NCI-H446 treated with DMSO at 0.1 percent for 48 hours (cell line): ENCODE measurements around the gene NCBP3.
A peak's percentile ranks its signal among the peaks of the same experiment; 100 is the strongest.

Experiments
- DNase-seq: peaks from one replicate; lab custom pipeline; 2025; lab: John Stamatoyannopoulos, UW

NCBP3 gene, protein sequence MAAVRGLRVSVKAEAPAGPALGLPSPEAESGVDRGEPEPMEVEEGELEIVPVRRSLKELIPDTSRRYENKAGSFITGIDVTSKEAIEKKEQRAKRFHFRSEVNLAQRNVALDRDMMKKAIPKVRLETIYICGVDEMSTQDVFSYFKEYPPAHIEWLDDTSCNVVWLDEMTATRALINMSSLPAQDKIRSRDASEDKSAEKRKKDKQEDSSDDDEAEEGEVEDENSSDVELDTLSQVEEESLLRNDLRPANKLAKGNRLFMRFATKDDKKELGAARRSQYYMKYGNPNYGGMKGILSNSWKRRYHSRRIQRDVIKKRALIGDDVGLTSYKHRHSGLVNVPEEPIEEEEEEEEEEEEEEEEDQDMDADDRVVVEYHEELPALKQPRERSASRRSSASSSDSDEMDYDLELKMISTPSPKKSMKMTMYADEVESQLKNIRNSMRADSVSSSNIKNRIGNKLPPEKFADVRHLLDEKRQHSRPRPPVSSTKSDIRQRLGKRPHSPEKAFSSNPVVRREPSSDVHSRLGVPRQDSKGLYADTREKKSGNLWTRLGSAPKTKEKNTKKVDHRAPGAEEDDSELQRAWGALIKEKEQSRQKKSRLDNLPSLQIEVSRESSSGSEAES

GRCh38 chr17:3845621-3846436, at the start of gene NCBP3:
NCBP3 (minus strand) TSS chr17:3846246; CDS start chr17:3846223, 23 bp downstream.
- DNase-seq, result peak; percentile 73

- no peak for DNase-seq
Observed at GRCh38 chr17:3895354-3895753, 49.3 kb upstream of the NCBP3 start.

- no peak for DNase-seq
Observed at GRCh38 chr17:3894911-3895343, 48.9 kb upstream of the NCBP3 start.

DNA sequence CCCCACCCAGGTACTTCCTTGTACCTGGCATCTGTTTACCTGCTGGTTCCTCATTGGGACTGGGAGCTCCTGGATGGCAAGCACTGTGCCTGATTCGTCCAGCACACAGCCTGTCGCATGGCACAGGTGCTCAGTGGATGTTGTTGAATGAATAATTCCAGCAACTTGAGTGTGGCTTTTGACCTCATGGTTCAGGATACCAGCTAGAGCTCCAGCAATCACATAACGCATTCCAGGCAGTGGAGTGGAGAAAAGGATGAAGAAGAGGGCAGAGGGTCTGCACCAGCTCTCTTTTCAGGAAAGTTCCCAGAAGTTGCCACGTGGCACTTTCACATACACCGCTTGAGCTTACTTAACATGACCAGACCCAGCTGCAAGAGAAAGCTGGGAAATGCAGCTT, 48.1 kb upstream of the NCBP3 start:
- DNase-seq, result no peak

GRCh38 chr17:3893720-3894116, 47.7 kb upstream of the NCBP3 start:
- no peak for DNase-seq

DNA sequence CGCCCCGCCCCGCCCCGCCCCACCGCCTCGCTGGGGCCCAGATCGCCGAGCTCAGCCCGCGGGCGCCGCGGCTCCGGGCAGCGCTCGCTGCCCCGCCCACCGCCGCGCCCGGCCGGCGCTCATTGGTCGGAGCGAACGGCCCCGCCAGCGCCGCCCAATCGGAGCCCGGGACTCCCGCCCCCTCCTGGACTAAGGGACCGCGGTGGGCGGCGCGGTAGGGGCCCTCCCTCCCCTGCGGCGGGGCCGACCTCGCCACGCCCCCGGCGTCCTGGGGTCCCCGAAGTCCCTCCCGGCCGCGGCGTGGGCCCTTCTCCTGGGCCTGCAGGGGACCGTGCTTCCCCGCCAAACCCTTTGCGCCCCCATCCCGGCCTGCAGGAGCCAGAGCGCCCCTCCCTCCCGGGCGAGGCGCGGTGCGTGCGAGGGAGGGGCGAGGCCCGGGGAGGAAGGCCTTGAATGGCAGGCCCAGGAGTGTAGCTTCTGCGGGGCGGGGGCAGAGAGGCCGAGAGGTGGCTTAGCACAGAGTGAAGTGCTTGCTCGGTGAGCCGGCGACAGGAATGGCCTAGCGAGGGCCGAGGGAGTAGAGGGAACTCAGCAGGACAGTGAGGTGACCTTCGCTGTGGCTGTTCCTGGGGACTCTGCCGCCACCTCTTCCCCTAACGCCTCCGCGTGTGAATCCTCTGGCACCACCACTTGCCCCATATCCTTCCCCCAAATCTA, 47.1 kb upstream of the NCBP3 start, which contains the start of gene CAMKK1:
Gene CAMKK1 (minus strand): TSS at position 51 of the 717 bp plus-strand sequence. CDS start 7,366 bp downstream, outside the sequence.
- peak; percentile 68 for DNase-seq

GRCh38 chr17:3892095-3892998, 46.3 kb upstream of the NCBP3 start:
- no peak for DNase-seq

GRCh38 chr17:3891626-3892094, 45.6 kb upstream of the NCBP3 start:
- no peak for DNase-seq

- no peak for DNase-seq
Observed at GRCh38 chr17:3890878-3891219, 44.8 kb upstream of the NCBP3 start.

- DNase-seq, result peak; percentile 53
Observed at GRCh38 chr17:3890082-3890877, 44.2 kb upstream of the NCBP3 start.

- no peak for DNase-seq
Observed at GRCh38 chr17:3889325-3890012, 43.4 kb upstream of the NCBP3 start.

DNA sequence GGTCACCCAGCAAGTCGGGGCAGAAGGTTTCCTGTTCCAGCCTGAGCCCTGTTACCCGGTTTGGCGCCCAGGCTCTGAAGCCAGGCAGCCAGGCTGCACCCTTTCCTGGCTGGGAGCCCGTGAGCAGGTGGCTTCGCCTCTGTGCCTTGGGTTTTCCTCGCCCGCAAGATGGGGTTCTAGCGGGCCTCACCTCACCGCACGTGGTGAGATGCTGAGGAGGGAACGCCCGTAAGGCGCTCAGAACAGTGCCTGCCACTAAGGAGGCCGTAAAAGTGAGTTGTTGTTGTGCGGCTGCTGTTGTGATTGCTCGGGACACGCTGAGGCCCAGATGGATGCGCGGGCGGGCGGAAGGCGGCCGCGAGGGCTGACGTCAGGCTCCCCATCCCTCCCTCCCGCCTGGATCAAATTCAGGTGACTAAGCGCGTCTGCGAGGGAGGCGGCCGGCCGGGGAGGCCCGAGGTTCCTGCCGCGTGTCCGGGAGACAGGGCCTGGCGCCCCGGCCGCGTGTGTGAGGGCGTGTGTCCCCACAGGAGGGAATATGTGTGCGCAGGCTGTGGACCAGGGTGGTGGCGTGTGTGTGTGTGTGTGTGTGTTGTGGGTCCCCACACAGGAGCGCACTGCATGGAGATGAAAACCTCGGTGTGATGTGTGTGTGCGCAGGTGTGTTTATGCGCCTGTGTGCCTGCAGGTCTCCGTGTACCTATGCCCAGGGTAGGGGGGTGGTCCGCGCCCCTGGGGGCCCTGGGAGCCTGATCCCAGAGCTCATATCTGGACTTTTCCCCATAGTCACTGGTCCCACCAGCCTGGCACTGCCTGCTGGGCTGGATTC, 42.5 kb upstream of the NCBP3 start:
- peak; percentile 84 for DNase-seq

DNA sequence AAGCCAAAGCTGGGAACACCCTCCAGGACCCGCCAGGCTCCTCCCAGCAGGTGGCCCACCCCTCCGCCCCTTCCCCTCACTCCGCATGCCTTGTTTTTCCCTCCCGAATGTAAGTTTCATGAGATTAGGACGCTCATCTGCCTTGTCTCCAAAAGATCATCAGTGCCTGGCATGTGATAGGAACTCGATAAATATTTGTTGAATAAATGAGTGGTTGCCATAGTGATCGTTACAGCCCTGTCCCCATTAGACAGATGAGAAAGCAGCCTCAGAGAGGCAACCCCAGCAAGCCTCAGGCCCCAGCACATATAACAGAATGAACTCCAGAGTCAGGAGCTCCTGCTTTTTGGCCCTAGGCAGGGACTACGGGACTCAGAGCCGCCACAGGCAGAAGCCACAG, 41.8 kb upstream of the NCBP3 start:
- peak; percentile 53 for DNase-seq

- no peak for DNase-seq
Observed at GRCh38 chr17:3887394-3887793, 41.3 kb upstream of the NCBP3 start.

DNA sequence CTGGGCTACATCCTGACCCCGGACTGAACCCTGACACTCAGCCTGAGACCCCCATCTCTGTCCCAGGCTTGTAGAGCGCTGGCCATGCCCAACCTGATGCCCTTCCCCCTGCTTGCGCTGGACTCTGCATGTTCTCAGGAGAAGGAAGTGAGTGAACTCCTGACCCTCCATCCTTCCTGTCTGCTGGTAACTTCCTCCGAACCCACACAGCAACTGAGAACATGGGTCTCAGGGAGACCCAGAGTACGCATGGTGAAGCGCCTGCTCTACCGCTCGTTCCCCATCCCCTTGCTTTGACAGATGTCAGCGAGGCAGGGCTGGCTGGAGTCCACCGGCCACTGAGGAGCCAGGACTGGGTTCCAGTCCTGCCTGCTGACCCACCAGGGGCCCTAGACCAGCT, 40.7 kb upstream of the NCBP3 start:
- no peak for DNase-seq

GRCh38 chr17:3885970-3886369, 39.9 kb upstream of the NCBP3 start:
- peak; percentile 37 for DNase-seq

- DNase-seq, result peak; percentile 89
Observed at GRCh38 chr17:3885271-3885670, 39.2 kb upstream of the NCBP3 start.

- DNase-seq, result no peak
Observed at GRCh38 chr17:3884188-3884587, 38.1 kb upstream of the NCBP3 start.
